Choroid plexus epithelial cell (primary cell): ENCODE measurements around the gene ALKBH4.
A peak's percentile ranks its signal among the peaks of the same experiment; 100 is the strongest.

Experiments used
- DNase-seq: peaks from one replicate; pipeline ENCODE4 v3.0.0-alpha.2; 2010; ENCODE audit warnings: low read depth
- H3K4me3 ChIP-seq: 2 replicates; pipeline ENCODE4 v1.5.1; 2011; ENCODE audit warnings: low read depth, mild to moderate bottlenecking, control low read depth, low read length, moderate library complexity
- CTCF ChIP-seq: conservative IDR thresholded peaks from 2 replicates; pipeline ENCODE4 v1.5.1; 2011; ENCODE audit warnings: low read depth, mild to moderate bottlenecking, control low read depth, inconsistent platforms, low read length, moderate library complexity

Gene ALKBH4

GRCh38 chr7:102433219-102434038 is 31.2 kb downstream of the ALKBH4 start, which contains the start of gene ORAI2:
TSS of gene ORAI2 (plus strand) at chr7:102433575. CDS start at chr7:102438957, 5,382 bp downstream.
- DNase-seq: peak; percentile 64
- H3K4me3 ChIP-seq: peak within 1 kb of the TSS; percentile 83
- no peak for TF ChIP-seq CTCF

GRCh38 chr7:102432442-102433218 is 32.0 kb downstream of the ALKBH4 start:
- no peak for TF ChIP-seq CTCF
- no peak for DNase-seq
- H3K4me3 ChIP-seq: peak overlapping the region; percentile 83

GRCh38 chr7:102431617-102432298 is 32.9 kb downstream of the ALKBH4 start:
- DNase-seq: no peak
- TF ChIP-seq CTCF: no peak
- no peak overlapping the region for H3K4me3 ChIP-seq

GRCh38 chr7:102429141-102429899 is 35.3 kb downstream of the ALKBH4 start:
- no peak for DNase-seq
- TF ChIP-seq CTCF: no peak
- H3K4me3 ChIP-seq: no peak overlapping the region

GRCh38 chr7:102427019-102427405 is 37.7 kb downstream of the ALKBH4 start:
- no peak overlapping the region for H3K4me3 ChIP-seq
- DNase-seq: no peak
- no peak for TF ChIP-seq CTCF

GRCh38 chr7:102426268-102427018 is 38.2 kb downstream of the ALKBH4 start:
- no peak for DNase-seq
- no peak for TF ChIP-seq CTCF
- H3K4me3 ChIP-seq: no peak overlapping the region
